Gastrocnemius medialis (tissue), 4 donors: ENCODE results near the gene RNU7-1. TPM values are rescaled to one million over a fixed set of nuclear protein-coding genes. Genes with fewer than 3 reads are reported as not detected.
"Not testable (repeated sequence)": the region's sequence is repeated elsewhere in the genome, so short reads cannot be mapped to it uniquely, and the experiment has no call there.

Experiments
- ATAC-seq, 2 donors: fragments of 150-250 bp; one replicate each; pipeline ENCODE4 v1.9.1; 2016
- DNase-seq, 2 donors: peaks; one replicate each; pipeline ENCODE4 v3.0.0-alpha.2; 2019
- H3K27ac ChIP-seq, 4 donors: fragments of 200-600 bp; sonication (generic); 1 replicate in 1 of 4; 2 replicates in 3 of 4; pipeline ENCODE4 v1.5.1; 2016 to 2018; ENCODE audit warnings: mild to moderate bottlenecking in 2 of 4, moderate library complexity in 1 of 4
- H3K27me3 ChIP-seq, 3 donors: fragments of 200-600 bp; sonication (generic) in 2 of 3; 1 replicate in 1 of 3; 2 replicates in 2 of 3; pipeline versions ENCODE4 v1.5.1 to v1.6.0; 2016 to 2019; ENCODE audit warnings: mild to moderate bottlenecking in 1 of 3, moderate library complexity in 1 of 3
- H3K36me3 ChIP-seq, 2 donors: fragments of 200-600 bp; sonication (generic) in 1 of 2; one replicate each; pipeline ENCODE4 v1.5.1; 2017 to 2018
- H3K4me1 ChIP-seq, 2 donors: fragments of 200-600 bp; sonication (generic) in 1 of 2; one replicate each; pipeline ENCODE4 v1.5.1; 2016 to 2017; ENCODE audit warnings: mild to moderate bottlenecking in 2 of 2
- H3K4me3 ChIP-seq, 4 donors: fragments of 200-600 bp; sonication (generic) in 3 of 4; 1 replicate in 1 of 4; 2 replicates in 3 of 4; pipeline ENCODE4 v1.5.1; 2016 to 2019; ENCODE audit warnings: mild to moderate bottlenecking in 2 of 4
- H3K9me3 ChIP-seq, 3 donors: fragments of 200-600 bp; sonication (generic) in 2 of 3; 1 replicate in 1 of 3; 2 replicates in 2 of 3; pipeline ENCODE4 v1.5.1; 2016 to 2019
- POLR2A ChIP-seq, 2 donors: fragments of 450-650 bp; IDR thresholded peaks; one replicate each; pipeline ENCODE4 v1.6.1; 2017; ENCODE audit warnings: antibody characterized with exemption in 2 of 2, mild to moderate bottlenecking in 2 of 2, moderate library complexity in 2 of 2
- in situ Hi-C, 4 donors: fragments of 200-750 bp; cut with MboI; loops; one replicate each; pipeline versions ENCODE4 v1.15.0 to v1.8.0; 2017; ENCODE audit warnings: low sequenced_read_pairs in 4 of 4
- intact Hi-C: fragments of 100-400 bp; cut with DNase I; formaldehyde crosslinking; loops from one replicate; pipeline ENCODE4 v1.15.1; 2023; ENCODE audit warnings: low total_unique reads
- total RNA-seq, 4 donors: library from RNA; depleted of rRNA; stranded (reverse); fragments of >200 nt; gene quantifications; one replicate each; pipeline versions ENCODE4 v1.1.0 to v1.2.3, GENCODE V29; 2016
- TF ChIP-seq, protein P1 (sequence below), 5 experiments: fragments of 450-650 bp in 3 of 5; fragments of 200-600 bp in 2 of 5; sonication (generic) in 2 of 5; IDR thresholded peaks in 4 of 5; conservative IDR thresholded peaks in 1 of 5; 1 replicate in 4 of 5; 2 replicates in 1 of 5; pipeline ENCODE4 v1.5.1; 2016 to 2019; ENCODE audit warnings: antibody characterized with exemption in 5 of 5, mild to moderate bottlenecking in 3 of 5, moderate library complexity in 3 of 5

The RNU7-1 gene
- total RNA-seq, 4 donors from 2014 or later: not detected

DNA sequence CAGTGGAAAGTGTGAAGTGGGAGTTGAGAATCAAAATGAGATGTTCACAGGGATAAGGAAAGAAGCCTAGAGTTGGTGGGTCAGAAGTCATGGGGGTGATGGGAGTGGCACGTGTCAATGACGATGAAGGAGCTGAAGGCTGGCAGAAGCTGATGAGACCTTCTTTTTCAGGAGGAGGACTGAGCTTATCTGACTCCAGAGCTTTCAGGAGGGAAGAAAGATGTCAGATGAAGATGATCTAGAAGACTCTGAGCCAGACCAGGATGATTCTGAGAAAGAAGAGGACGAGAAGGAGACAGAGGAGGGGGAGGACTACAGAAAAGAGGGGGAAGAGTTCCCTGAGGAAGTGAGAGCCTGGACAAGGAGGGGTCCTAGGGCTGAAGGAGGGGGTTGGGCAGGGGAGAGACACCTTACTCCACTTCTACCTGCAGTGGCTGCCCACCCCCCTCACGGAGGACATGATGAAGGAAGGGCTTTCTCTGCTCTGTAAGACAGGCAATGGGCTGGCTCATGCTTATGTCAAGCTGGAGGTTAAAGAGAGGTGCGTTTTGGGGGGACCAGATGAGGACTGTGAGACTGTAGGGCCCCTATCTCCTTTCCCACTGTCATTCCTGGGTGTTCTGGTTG, 38.1 kb upstream of the RNU7-1 start:
- intact Hi-C loops: no loop called here
- Histone ChIP-seq H3K27ac (peak overlapping the region; percentile 69 to 82 (median 78)), H3K4me3 (peak overlapping the region; percentile 67 to 91 (median 81)), H3K4me1 (peaks cover 9 to 12% of the 10 kb centered on the region in 2 donors), H3K27me3 (no peaks in the 10 kb centered on the region), H3K9me3 (no peaks in the 10 kb centered on the region), H3K36me3 (no peaks in the 10 kb centered on the region)
- in situ Hi-C loops: loop anchor here in 1 of 4 donors (25.0 kb wide), 1 partner anchor 207 kb away; the partner anchor contains the start of gene C1RL
- no peak for DNase-seq
- no peak for TF ChIP-seq POLR2A (IDR thresholded peaks at IDR 0.05)
- TF ChIP-seq, protein P1, sequence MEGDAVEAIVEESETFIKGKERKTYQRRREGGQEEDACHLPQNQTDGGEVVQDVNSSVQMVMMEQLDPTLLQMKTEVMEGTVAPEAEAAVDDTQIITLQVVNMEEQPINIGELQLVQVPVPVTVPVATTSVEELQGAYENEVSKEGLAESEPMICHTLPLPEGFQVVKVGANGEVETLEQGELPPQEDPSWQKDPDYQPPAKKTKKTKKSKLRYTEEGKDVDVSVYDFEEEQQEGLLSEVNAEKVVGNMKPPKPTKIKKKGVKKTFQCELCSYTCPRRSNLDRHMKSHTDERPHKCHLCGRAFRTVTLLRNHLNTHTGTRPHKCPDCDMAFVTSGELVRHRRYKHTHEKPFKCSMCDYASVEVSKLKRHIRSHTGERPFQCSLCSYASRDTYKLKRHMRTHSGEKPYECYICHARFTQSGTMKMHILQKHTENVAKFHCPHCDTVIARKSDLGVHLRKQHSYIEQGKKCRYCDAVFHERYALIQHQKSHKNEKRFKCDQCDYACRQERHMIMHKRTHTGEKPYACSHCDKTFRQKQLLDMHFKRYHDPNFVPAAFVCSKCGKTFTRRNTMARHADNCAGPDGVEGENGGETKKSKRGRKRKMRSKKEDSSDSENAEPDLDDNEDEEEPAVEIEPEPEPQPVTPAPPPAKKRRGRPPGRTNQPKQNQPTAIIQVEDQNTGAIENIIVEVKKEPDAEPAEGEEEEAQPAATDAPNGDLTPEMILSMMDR (IDR thresholded peaks at IDR 0.05 in 4 of 5, conservative IDR thresholded peaks at IDR 0.05 in 1 of 5): no peak
- no peak for ATAC-seq

DNA sequence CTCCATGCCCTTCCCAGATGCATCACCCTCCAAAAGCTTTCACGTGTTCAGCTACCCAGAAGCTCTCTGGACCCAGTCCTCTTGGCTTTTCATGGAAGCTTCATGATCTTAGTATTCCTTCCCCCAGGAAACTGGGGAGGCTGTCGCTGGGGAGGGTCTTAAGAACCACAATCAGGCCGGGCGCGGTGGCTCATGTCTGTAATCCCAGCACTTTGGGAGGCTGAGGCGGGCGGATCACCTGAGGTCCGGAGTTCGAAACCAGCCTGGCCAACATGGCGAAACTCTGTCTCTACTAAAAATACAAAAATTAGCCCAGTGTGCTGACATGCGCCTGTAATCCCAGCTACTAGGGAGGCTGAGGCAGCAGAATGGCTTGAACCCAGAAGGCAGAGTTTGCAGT, 35.5 kb upstream of the RNU7-1 start:
- ATAC-seq, H3K9me3 ChIP-seq, H3K4me3 ChIP-seq, H3K36me3 ChIP-seq, H3K27me3 ChIP-seq, H3K27ac ChIP-seq, DNase-seq, intact Hi-C loops: not testable (repeated sequence)
- in situ Hi-C loops: loop anchor here in 1 of 4 donors (25.0 kb wide), 1 partner anchor 204 kb away; the partner anchor contains the start of gene C1RL
- peaks cover 9 to 12% of the 10 kb centered on the region in 2 donors for H3K4me1 ChIP-seq

DNA sequence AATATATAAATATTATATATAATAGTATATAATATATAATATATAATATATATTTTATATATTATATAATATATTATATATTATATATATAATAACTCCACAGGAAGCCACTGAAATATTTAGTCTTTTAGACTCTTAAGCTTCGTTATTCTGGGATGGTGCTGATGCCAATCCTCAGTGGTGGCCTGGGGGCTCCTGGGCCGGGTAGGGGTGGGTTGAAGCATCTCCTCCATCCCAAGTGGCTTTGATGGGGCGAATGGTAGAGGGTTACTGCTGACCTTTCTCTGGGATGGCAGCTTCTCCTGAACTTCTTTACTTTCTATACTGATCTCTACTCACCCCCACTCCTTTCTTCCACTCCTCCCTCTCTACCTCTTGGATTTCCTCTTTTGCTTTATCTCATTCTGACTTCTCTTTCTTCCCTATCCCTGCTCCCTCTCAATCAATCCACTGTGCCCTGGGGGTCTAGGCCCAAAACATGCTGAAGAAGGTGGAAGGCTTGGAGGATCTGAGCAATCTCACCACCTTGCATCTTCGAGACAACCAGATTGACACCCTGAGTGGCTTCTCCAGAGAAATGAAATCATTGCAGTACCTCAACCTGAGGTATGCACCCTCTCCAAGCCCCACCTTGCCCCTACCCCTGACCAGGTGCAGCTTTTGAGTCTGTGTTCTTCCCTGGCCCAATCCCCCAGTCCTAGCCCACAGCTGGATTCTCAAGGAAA, 34.0 kb upstream of the RNU7-1 start:
- DNase-seq (no peak), ATAC-seq (no peak)
- Histone ChIP-seq H3K4me3 (no peak overlapping the region), H3K27me3 (peaks cover 6 to 12% (median 7%) of the 10 kb centered on the region in 3 donors), H3K36me3 (no peaks in the 10 kb centered on the region), H3K4me1 (peaks cover 8 to 11% of the 10 kb centered on the region in 2 donors), H3K9me3 (no peaks in the 10 kb centered on the region), H3K27ac (no peak overlapping the region)
- intact Hi-C loops: no loop called here
- in situ Hi-C loops: loop anchor here in 1 of 4 donors (25.0 kb wide), 1 partner anchor 203 kb away; the partner anchor contains the start of gene C1RL
- TF ChIP-seq, protein P1 (IDR thresholded peaks at IDR 0.05 in 4 of 5, conservative IDR thresholded peaks at IDR 0.05 in 1 of 5): no peak
- no peak for TF ChIP-seq POLR2A (IDR thresholded peaks at IDR 0.05)

DNA sequence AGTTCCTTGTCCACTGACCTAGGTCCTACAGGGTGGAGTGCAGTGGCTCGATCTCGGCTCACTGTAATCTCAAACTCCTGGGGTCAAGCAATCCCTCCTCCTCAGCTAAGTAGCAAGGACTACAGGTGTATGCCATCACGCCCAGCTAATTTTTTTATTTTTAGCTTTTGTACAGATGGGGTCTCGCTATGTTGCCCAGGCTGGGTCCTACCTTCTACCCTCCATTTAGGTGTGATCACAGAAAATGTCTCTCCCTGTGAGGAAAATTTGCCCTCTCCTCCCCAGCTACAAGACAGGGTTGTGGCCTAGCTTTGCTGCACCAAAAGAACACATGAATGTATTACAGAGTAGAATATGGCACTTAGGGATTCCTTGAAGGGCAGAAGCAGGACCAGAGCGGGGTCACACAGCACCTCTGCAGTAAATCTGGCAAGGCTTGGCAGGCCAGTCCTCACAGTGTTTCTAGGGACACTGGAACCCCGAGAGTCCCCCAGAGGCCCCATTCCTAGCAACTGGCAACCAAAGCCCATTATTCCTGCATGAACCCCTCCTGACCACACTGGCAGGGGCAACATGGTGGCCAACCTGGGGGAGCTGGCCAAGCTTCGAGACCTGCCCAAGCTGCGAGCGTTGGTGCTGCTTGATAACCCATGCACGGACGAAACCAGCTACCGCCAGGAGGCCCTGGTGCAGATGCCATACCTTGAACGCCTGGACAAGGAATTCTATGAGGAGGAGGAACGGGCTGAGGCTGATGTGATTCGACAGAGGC, 31.3 kb upstream of the RNU7-1 start:
- no peak for DNase-seq
- H3K9me3 ChIP-seq: no peaks in the 10 kb centered on the region
- H3K4me1 ChIP-seq: peaks cover 9 to 11% of the 10 kb centered on the region in 2 donors
- peaks cover 14 to 20% (median 17%) of the 10 kb centered on the region in 3 donors for H3K27me3 ChIP-seq
- TF ChIP-seq, protein P1 (IDR thresholded peaks at IDR 0.05 in 4 of 5, conservative IDR thresholded peaks at IDR 0.05 in 1 of 5): no peak
- TF ChIP-seq POLR2A (IDR thresholded peaks at IDR 0.05): no peak
- in situ Hi-C loops: loop anchor here in 1 of 4 donors (25.0 kb wide), 1 partner anchor 200 kb away; the partner anchor contains the start of gene C1RL
- intact Hi-C loops: no loop called here
- no peak for ATAC-seq
- no peak overlapping the region for H3K27ac ChIP-seq
- H3K4me3 ChIP-seq: no peak overlapping the region
- no peaks in the 10 kb centered on the region for H3K36me3 ChIP-seq
